NCI-H526 (cell line): Measurements from ENCODE around the gene CHRNB1.
A peak's percentile ranks its signal among the peaks of the same experiment; 100 is the strongest.

ENCODE experiments used
- DNase-seq, 2 experiments: peaks; one replicate each; lab custom pipeline; 2025; lab: John Stamatoyannopoulos, UW

CHRNB1 gene

GRCh38 chr17:7437950-7438614 is 6.8 kb upstream of the CHRNB1 start:
- DNase-seq, result peak in 1 of 2 experiments; percentile 51

GRCh38 chr17:7438656-7439460 is 6.0 kb upstream of the CHRNB1 start:
- DNase-seq, result no peak

GRCh38 chr17:7439462-7440112 is 5.3 kb upstream of the CHRNB1 start, which contains the start of gene FGF11:
FGF11 (plus strand) TSS chr17:7439512; CDS start chr17:7439621, 109 bp downstream.
- no peak for DNase-seq

- DNase-seq, result peak in 1 of 2 experiments; percentile 63
Measured at GRCh38 chr17:7440113-7440833, 4.6 kb upstream of the CHRNB1 start.

- peak; percentile 42 to 59 for DNase-seq
Measured at GRCh38 chr17:7440834-7441195, 4.0 kb upstream of the CHRNB1 start.

- no peak for DNase-seq
Measured at GRCh38 chr17:7441266-7441665, 3.6 kb upstream of the CHRNB1 start.

GRCh38 chr17:7442142-7442541 is 2.7 kb upstream of the CHRNB1 start:
- no peak for DNase-seq

GRCh38 chr17:7443499-7444485 is 1.1 kb upstream of the CHRNB1 start:
- DNase-seq, result no peak

GRCh38 chr17:7445619-7445968 is 733 bp downstream of the CHRNB1 start:
- no peak for DNase-seq

GRCh38 chr17:7448461-7448860 is 3.6 kb downstream of the CHRNB1 start:
- no peak for DNase-seq

GRCh38 chr17:7459961-7460545 is 15.2 kb downstream of the CHRNB1 start:
- DNase-seq, result no peak

GRCh38 chr17:7460850-7461660 is 16.2 kb downstream of the CHRNB1 start:
- no peak for DNase-seq

GRCh38 chr17:7462474-7463371 is 17.9 kb downstream of the CHRNB1 start:
- no peak for DNase-seq

- DNase-seq, result no peak
Measured at GRCh38 chr17:7463372-7463846, 18.5 kb downstream of the CHRNB1 start.

GRCh38 chr17:7464081-7464480 is 19.2 kb downstream of the CHRNB1 start:
- no peak for DNase-seq

GRCh38 chr17:7465597-7466275 is 20.9 kb downstream of the CHRNB1 start:
- DNase-seq, result no peak

GRCh38 chr17:7466318-7466638 is 21.4 kb downstream of the CHRNB1 start:
- no peak for DNase-seq

- no peak for DNase-seq
Measured at GRCh38 chr17:7466639-7467341, 21.9 kb downstream of the CHRNB1 start.
